H1 (cell line): ENCODE results near the gene METAP1D. TPM values are rescaled to one million over a fixed set of nuclear protein-coding genes. Genes with fewer than 3 reads are reported as not detected.
A peak's percentile ranks its signal among the peaks of the same experiment; 100 is the strongest.

ENCODE experiments used
- CTCF ChIA-PET: fragments of 300-600 bp; sonication (Branson Sonifier 250); formaldehyde crosslinking; loops from one replicate; lab custom pipeline; 2021; ENCODE audit not compliant: partially characterized antibody; lab: Charles Lee
- POLR2A ChIA-PET: fragments of 300-600 bp; sonication (Branson Sonifier 250); formaldehyde crosslinking; loops from one replicate; lab custom pipeline; 2021; ENCODE audit warnings: inconsistent platforms; ENCODE audit not compliant: partially characterized antibody; lab: Charles Lee
- DNase-seq, 2 experiments: peaks; one replicate each; pipeline versions ENCODE4 v3.0.0 to v3.0.0-alpha.2; 2010 to 2022; ENCODE audit warnings: low spot score in 2 of 2, low read depth in 1 of 2, mixed read lengths in 1 of 2
- FAIRE-seq: peaks from 2 replicates; lab custom pipeline; 2011; peaks lifted over from hg19 to GRCh38; lab: Jason Lieb, UNC
- H2AFZ ChIP-seq: 2 replicates; pipeline ENCODE4 v1.8.1; 2012; ENCODE audit warnings: low read length, inconsistent platforms
- H2AK5ac ChIP-seq: 2 replicates; pipeline ENCODE4 v1.6.1; 2013; ENCODE audit warnings: low read depth, low read length
- H2BK120ac ChIP-seq: replicated peaks from 2 replicates; pipeline ENCODE3; 2013; ENCODE audit warnings: low read depth, low read length, inconsistent platforms
- H2BK12ac ChIP-seq: 2 replicates; pipeline ENCODE4 v1.6.1; 2013; ENCODE audit warnings: low read depth, low read length
- H2BK15ac ChIP-seq: 2 replicates; pipeline ENCODE4 v1.6.1; 2013; ENCODE audit warnings: low read length
- H2BK20ac ChIP-seq: 2 replicates; pipeline ENCODE4 v1.6.1; 2013; ENCODE audit warnings: low read length
- H2BK5ac ChIP-seq: 2 replicates; pipeline ENCODE4 v1.6.1; 2013; ENCODE audit warnings: low read depth, low read length
- H3K14ac ChIP-seq: 2 replicates; pipeline ENCODE4 v1.6.1; 2013; ENCODE audit warnings: inconsistent platforms; ENCODE audit not compliant: insufficient read length
- H3K18ac ChIP-seq: 2 replicates; pipeline ENCODE4 v1.6.1; 2013; ENCODE audit warnings: low read length; ENCODE audit errors: extremely low read depth
- H3K23ac ChIP-seq: 2 replicates; pipeline ENCODE4 v1.6.1; 2013; ENCODE audit warnings: inconsistent platforms; ENCODE audit not compliant: insufficient read length
- H3K23me2 ChIP-seq: 2 replicates; pipeline ENCODE4 v1.6.1; 2013; ENCODE audit warnings: low read depth, low read length
- H3K27ac ChIP-seq: 2 replicates; pipeline ENCODE4 v1.6.1; 2011; ENCODE audit warnings: low read depth, low read length, inconsistent platforms
- H3K27me3 ChIP-seq, 4 experiments: replicated peaks in 1 of 4; 1 replicate in 1 of 4; 2 replicates in 3 of 4; pipeline versions ENCODE4 v1.6.1 to v1.8.1; 2011 to 2013; ENCODE audit warnings: low read length in 3 of 4, mild to moderate bottlenecking in 3 of 4, inconsistent platforms in 2 of 4, mixed read lengths in 2 of 4, moderate library complexity in 1 of 4; ENCODE audit not compliant: control insufficient read depth in 3 of 4, insufficient read depth in 3 of 4; ENCODE audit errors: extremely low read depth in 1 of 4
- H3K36me3 ChIP-seq, 4 experiments: 2 replicates each; pipeline versions ENCODE4 v1.6.1 to v1.8.1; 2011 to 2013; ENCODE audit warnings: mild to moderate bottlenecking in 4 of 4, low read length in 3 of 4, moderate library complexity in 2 of 4, control low read depth in 1 of 4, inconsistent platforms in 1 of 4; ENCODE audit not compliant: insufficient read depth in 4 of 4, control insufficient read depth in 2 of 4
- H3K4ac ChIP-seq: replicated peaks from 2 replicates; pipeline ENCODE3; 2013; ENCODE audit warnings: low read length, low read depth, mixed read lengths, inconsistent platforms; ENCODE audit not compliant: insufficient read length
- H3K4me1 ChIP-seq, 4 experiments: replicated peaks in 1 of 4; 1 replicate in 1 of 4; 2 replicates in 3 of 4; pipeline versions ENCODE4 v1.6.1 to v1.8.1; 2011 to 2013; ENCODE audit warnings: low read length in 3 of 4, inconsistent platforms in 2 of 4, mixed read lengths in 1 of 4; ENCODE audit not compliant: insufficient read depth in 4 of 4, control insufficient read depth in 3 of 4
- H3K4me2 ChIP-seq, 2 experiments: 2 replicates each; pipeline versions ENCODE4 v1.6.1 to v1.8.1; 2011 to 2013; ENCODE audit warnings: low read depth in 2 of 2, low read length in 2 of 2, control low read depth in 1 of 2, inconsistent platforms in 1 of 2, mild to moderate bottlenecking in 1 of 2; ENCODE audit not compliant: insufficient read depth in 1 of 2
- H3K4me3 ChIP-seq, 4 experiments: fragments of 200-600, 300-600 bp in 1 of 4; sonication (generic), shearing (Covaris generic), sonication (Bioruptor Twin) in 1 of 4; 2 replicates each; pipeline versions ENCODE4 v1.5.1 to v1.8.1; 2011 to 2016; ENCODE audit warnings: low read length in 4 of 4, low read depth in 3 of 4, control low read depth in 2 of 4, inconsistent platforms in 2 of 4, mild to moderate bottlenecking in 2 of 4, mixed read lengths in 1 of 4, moderate library complexity in 1 of 4; ENCODE audit not compliant: insufficient read depth in 2 of 4; ENCODE audit errors: extremely low read depth in 1 of 4
- H3K56ac ChIP-seq: replicated peaks from 2 replicates; pipeline ENCODE3; 2013; ENCODE audit warnings: low read depth, mild to moderate bottlenecking, mixed read lengths, low read length, inconsistent platforms; ENCODE audit not compliant: insufficient read length
- H3K79me1 ChIP-seq: 2 replicates; pipeline ENCODE4 v1.6.1; 2013; ENCODE audit warnings: low read depth, low read length, control low read depth
- H3K79me2 ChIP-seq, 2 experiments: 2 replicates each; pipeline versions ENCODE4 v1.6.1 to v1.8.1; 2012 to 2013; ENCODE audit warnings: low read length in 2 of 2, mild to moderate bottlenecking in 2 of 2, inconsistent platforms in 1 of 2; ENCODE audit not compliant: insufficient read depth in 2 of 2, control insufficient read depth in 1 of 2
- H3K9ac ChIP-seq, 4 experiments: replicated peaks in 1 of 4; 1 replicate in 1 of 4; 2 replicates in 3 of 4; pipeline versions ENCODE4 v1.6.1 to v1.8.1; 2011 to 2013; ENCODE audit warnings: low read depth in 3 of 4, low read length in 3 of 4, control low read depth in 2 of 4, mild to moderate bottlenecking in 2 of 4, moderate library complexity in 2 of 4, inconsistent platforms in 1 of 4; ENCODE audit errors: extremely low read depth in 1 of 4
- H3K9me3 ChIP-seq, 2 experiments: 2 replicates each; pipeline versions ENCODE4 v1.6.1 to v1.8.1; 2012 to 2013; ENCODE audit warnings: mild to moderate bottlenecking in 2 of 2, moderate library complexity in 2 of 2, control low read depth in 1 of 2, inconsistent platforms in 1 of 2, low read depth in 1 of 2, low read length in 1 of 2, mixed read lengths in 1 of 2; ENCODE audit not compliant: insufficient read depth in 2 of 2
- H4K20me1 ChIP-seq, 2 experiments: replicated peaks in 1 of 2; 2 replicates each; pipeline versions ENCODE3 to v1.8.1; 2011 to 2013; ENCODE audit warnings: inconsistent platforms in 2 of 2, low read length in 2 of 2, mild to moderate bottlenecking in 1 of 2; ENCODE audit not compliant: insufficient read depth in 2 of 2, control insufficient read depth in 1 of 2
- H4K5ac ChIP-seq: 2 replicates; pipeline ENCODE4 v1.6.1; 2013; ENCODE audit warnings: low read length, low read depth, mixed read lengths, inconsistent platforms; ENCODE audit not compliant: insufficient read length
- H4K8ac ChIP-seq: 2 replicates; pipeline ENCODE4 v1.8.0; 2013; ENCODE audit warnings: mild to moderate bottlenecking, moderate library complexity, low read length, inconsistent platforms; ENCODE audit not compliant: insufficient read depth; ENCODE audit errors: extremely low read depth
- H4K91ac ChIP-seq: replicated peaks from 2 replicates; pipeline ENCODE3; 2013; ENCODE audit warnings: low read length, mixed read lengths, inconsistent platforms; ENCODE audit not compliant: insufficient read length
- CHD2 ChIP-seq: IDR thresholded peaks from 2 replicates; pipeline ENCODE4 v1.6.1; 2012; ENCODE audit warnings: low read length, improper control_type of control experiment
- EZH2 ChIP-seq: fragments of 200-600 bp; sonication (generic); IDR thresholded peaks from 2 replicates; pipeline ENCODE4 v1.7.1; 2012; ENCODE audit warnings: low read depth, mild to moderate bottlenecking, moderate library complexity, low read length, inconsistent platforms; ENCODE audit not compliant: severe bottlenecking
- WGBS, 2 experiments: shearing (Covaris generic) in 1 of 2; methylation state at CpG; one replicate each; pipeline versions ENCODE4 v1.1.6 to v1.1.7; 2013 to 2015; ENCODE audit warnings: low lambda C conversion rate in 2 of 2, mixed read lengths in 2 of 2, inconsistent platforms in 1 of 2, low coverage in 1 of 2, missing lambda C conversion rate in 1 of 2; ENCODE audit not compliant: insufficient replicate concordance in 2 of 2, insufficient coverage in 1 of 2, insufficient read length in 1 of 2; ENCODE audit errors: extremely low coverage in 1 of 2, missing lambda C conversion rate in 1 of 2; 5-methylcytosine and 5-hydroxymethylcytosine counted together
- polyA plus RNA-seq, 7 experiments: library from polyadenylated mRNA; depleted of rRNA in 3 of 7; stranded (reverse) in 5 of 7; unstranded in 2 of 7; fragments of >200 nt in 5 of 7; fragments of 200-250 nt in 2 of 7; gene quantifications; 1 replicate in 5 of 7; 2 replicates in 1 of 7; 4 replicates in 1 of 7; pipeline versions ENCODE4 v1.2.1 to v1.2.3, GENCODE V29; 2011 to 2013; ENCODE audit warnings: missing spikeins in 2 of 7, mixed read lengths in 2 of 7
- total RNA-seq: library from RNA; stranded (reverse); fragmentation: NEBNext Ultra II Directional; extraction: Animal tissue kit (Norgen Biotek cat#: 25700); gene quantifications from 2 replicates; pipeline ENCODE4 v1.2.1, GENCODE V29; 2021

Gene METAP1D
- total and polyA plus RNA-seq, 2 of the 8 experiments (the other 6 are each of a cell fraction or from before 2014, with no cell fraction given): 3.9 to 6.2 TPM

DNA sequence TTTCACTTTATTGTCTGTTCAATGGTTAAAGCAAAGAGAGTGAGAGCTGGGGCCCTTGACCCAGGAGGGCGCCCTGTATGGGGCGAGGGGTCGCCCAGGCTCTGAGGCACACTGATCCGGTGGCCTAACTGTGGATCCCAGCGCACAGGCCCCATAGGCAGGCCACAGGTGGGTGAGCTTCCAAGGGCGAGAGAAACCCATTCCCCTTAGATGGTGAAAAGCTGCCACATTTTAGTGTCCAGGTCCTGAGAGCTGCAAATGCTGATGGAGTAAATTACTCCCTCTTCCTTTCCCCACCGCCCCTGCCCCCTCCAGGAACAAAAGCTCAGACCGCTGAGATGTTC lies 108.8 kb downstream of the METAP1D start:
- Histone ChIP-seq H3K4me2 (peak overlapping the region; percentile 53 to 65), H4K5ac (no peak overlapping the region), H3K23me2 (peaks cover 8% of the 10 kb centered on the region; the same call in 1 of the 2 replicates), H2AFZ (no peak overlapping the region), H2BK120ac (no peak overlapping the region), H3K4ac (no peak overlapping the region), H4K8ac (no peak overlapping the region), H2BK5ac (no peak overlapping the region), H3K9me3 (no peaks in the 10 kb centered on the region), H4K20me1 (peaks cover 4 to 7% of the 10 kb centered on the region in 2 experiments), H4K91ac (no peak overlapping the region), H3K36me3 (no peaks in the 10 kb centered on the region), H3K79me2 (no peaks in the 10 kb centered on the region), H3K79me1 (no peaks in the 10 kb centered on the region), H2BK20ac (0 out of 2 replicates have a peak overlapping the region, but pooled peaks have one; percentile 48), H2BK15ac (no peak overlapping the region), H2BK12ac (no peak overlapping the region), H3K23ac (no peak overlapping the region), H3K4me1 (peaks cover 4 to 25% (median 14%) of the 10 kb centered on the region in 4 experiments; a peak in 6 of 7 replicates), H3K27ac (no peak overlapping the region), H3K27me3 (peaks cover 59 to 84% (median 75%) of the 10 kb centered on the region in 4 experiments), H3K9ac (no peak overlapping the region), H3K14ac (no peak overlapping the region), H2AK5ac (no peak overlapping the region), H3K56ac (no peak overlapping the region), H3K18ac (no peak overlapping the region; the same call in 1 of the 2 replicates), H3K4me3 (peak overlapping the region in 1 of 4 experiments; percentile 30; a peak in 2 of 8 replicates)
- WGBS, 2 experiments: 5% methylated on average over 8 of the region's 8 CpGs; no CpG with 5 or more reads in 1 of the 2 experiments
- POLR2A ChIA-PET: interaction anchor here (0.9 to 16.0 kb wide), 2 partner anchors 13 to 21 kb away, joined by 3 to 184 read pairs; partner anchors contain the start of gene DLX1
- CTCF ChIA-PET: interaction anchor here (0.9 to 11.7 kb wide), 5 partner anchors 9 to 510 kb away, joined by 4 to 198 read pairs (median 30); partner anchors contain the start of gene DLX1
- FAIRE-seq (no peak), DNase-seq (no peak)
- no peak for TF ChIP-seq CHD2
- TF ChIP-seq EZH2: peak; percentile 69
